Activated CD4-positive, alpha-beta T cell treated with anti-CD3 and anti-CD28 coated beads, Interleukin-2, amount 10 ng/mL, durations not matched to agents 7 days and 5 days (primary cell): ENCODE data around the gene PNMA3. TPM values are rescaled to one million over a fixed set of nuclear protein-coding genes. Genes with fewer than 3 reads are reported as not detected.
"Not testable (repeated sequence)": the region's sequence is repeated elsewhere in the genome, so short reads cannot be mapped to it uniquely, and the experiment has no call there.

Experiments
- CTCF ChIA-PET: fragments of 350-600 bp; sonication (Branson Sonifier 250); formaldehyde crosslinking; loops from one replicate; lab custom pipeline; 2021; ENCODE audit warnings: antibody characterized with exemption; lab: Charles Lee
- POLR2A ChIA-PET: fragments of 350-600 bp; sonication (Branson Sonifier 250); formaldehyde crosslinking; loops from one replicate; lab custom pipeline; 2021; ENCODE audit warnings: antibody characterized with exemption; lab: Charles Lee
- DNase-seq: peaks from one replicate; pipeline ENCODE4 v3.0.0-alpha.2; 2020
- H3K27ac Mint-ChIP-seq: one replicate; pipeline ENCODE4 v1.8.0; 2021; ENCODE audit warnings: mild to moderate bottlenecking, moderate library complexity, mixed read lengths
- H3K27me3 Mint-ChIP-seq: one replicate; pipeline ENCODE4 v1.8.0; 2021; ENCODE audit warnings: mixed read lengths
- H3K36me3 Mint-ChIP-seq: one replicate; pipeline ENCODE4 v1.8.0; 2021; ENCODE audit warnings: low read depth, mixed read lengths
- H3K4me1 Mint-ChIP-seq: one replicate; pipeline ENCODE4 v1.8.0; 2021; ENCODE audit warnings: mixed read lengths
- H3K4me3 Mint-ChIP-seq: one replicate; pipeline ENCODE4 v1.8.0; 2021; ENCODE audit warnings: mild to moderate bottlenecking, moderate library complexity, mixed read lengths
- H3K9me3 Mint-ChIP-seq: one replicate; pipeline ENCODE4 v1.8.0; 2021; ENCODE audit warnings: mixed read lengths
- total RNA-seq, 2 experiments: library from RNA; stranded (reverse); gene quantifications; one replicate each; pipeline ENCODE4 v1.2.3, GENCODE V29; 2021

PNMA3 gene, protein sequence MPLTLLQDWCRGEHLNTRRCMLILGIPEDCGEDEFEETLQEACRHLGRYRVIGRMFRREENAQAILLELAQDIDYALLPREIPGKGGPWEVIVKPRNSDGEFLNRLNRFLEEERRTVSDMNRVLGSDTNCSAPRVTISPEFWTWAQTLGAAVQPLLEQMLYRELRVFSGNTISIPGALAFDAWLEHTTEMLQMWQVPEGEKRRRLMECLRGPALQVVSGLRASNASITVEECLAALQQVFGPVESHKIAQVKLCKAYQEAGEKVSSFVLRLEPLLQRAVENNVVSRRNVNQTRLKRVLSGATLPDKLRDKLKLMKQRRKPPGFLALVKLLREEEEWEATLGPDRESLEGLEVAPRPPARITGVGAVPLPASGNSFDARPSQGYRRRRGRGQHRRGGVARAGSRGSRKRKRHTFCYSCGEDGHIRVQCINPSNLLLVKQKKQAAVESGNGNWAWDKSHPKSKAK
- 1 to 10 TPM; 1.4 to 1.9 TPM for total RNA-seq

DNA sequence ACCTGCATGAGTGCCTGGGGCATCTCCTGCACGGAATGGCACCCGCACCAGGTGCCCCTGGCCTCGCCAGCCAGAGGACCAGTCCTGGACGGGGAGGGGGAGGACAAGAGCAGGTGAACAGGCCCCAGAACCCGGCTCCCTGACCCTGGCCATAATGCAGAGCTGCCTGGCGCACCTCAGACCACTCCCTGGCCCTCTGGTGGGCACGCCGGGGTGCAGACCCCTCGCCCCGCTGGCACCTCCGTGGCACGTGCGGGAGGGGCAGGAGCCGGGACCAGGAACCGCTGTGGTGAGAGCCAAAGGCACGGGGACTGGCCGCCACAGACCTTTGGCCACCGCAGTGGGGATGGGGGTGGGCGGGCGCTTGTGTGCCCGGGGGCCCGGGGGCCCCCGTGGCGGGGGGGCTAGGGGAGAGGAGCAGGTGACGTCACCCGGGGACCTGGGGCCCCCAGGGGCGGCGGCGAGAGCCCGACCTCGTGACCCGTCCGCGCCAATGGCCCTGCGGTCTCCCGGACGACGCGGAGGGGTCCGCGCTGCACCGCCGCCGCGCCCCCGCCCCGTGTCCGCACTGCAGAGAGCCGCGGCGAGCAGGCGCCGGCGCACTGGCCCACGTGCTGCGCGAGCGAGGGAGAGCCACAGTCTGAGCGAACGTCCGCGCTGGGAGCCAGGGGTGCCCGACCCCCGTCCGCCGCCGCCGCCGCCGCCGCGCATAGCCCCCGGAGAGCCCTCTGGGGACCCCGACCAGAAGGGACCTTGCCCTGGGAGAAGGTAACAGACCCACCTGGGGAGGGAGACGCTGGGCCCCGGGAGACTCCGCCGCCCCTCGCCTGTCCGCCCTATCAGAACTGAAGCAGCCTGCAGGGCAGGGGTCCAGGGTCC lies at the start of gene PNMA3:
Gene PNMA3 (plus strand): TSS at position 600 of the 879 bp plus-strand sequence. CDS start 586 bp downstream, outside the sequence.
- ChIA-PET CTCF (no interaction called here), POLR2A (no interaction called here)
- H3K4me3 Mint-ChIP-seq, result no peak within 1 kb of the TSS
- DNase-seq, result no peak
- no peaks in the 10 kb centered on the region for H3K4me1 Mint-ChIP-seq
- H3K9me3 Mint-ChIP-seq, result no peaks in the 10 kb centered on the region
- no peaks in the 10 kb centered on the region for H3K36me3 Mint-ChIP-seq
- peaks cover 7% of the 10 kb centered on the region for H3K27me3 Mint-ChIP-seq
- H3K27ac Mint-ChIP-seq, result no peak within 1 kb of the TSS

DNA sequence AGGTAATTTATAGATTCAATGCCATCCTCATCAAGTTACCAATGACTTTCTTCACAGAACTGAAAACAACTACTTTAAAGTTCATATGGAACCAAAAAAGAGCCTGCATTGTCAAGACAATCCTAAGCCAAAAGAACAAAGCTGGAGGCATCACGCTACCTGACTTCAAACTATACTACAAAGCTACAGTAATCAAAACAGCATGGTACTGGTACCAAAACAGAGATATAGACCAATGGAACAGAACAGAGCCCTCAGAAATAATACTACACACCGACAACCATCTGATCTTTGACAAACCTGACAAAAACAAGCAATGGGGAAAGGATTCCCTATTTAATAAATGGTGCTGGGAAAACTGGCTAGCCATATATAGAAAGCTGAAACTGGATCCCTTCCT lies 39.1 kb upstream of the PNMA3 start:
- H3K9me3 Mint-ChIP-seq, H3K4me3 Mint-ChIP-seq, POLR2A ChIA-PET, H3K27ac Mint-ChIP-seq, H3K36me3 Mint-ChIP-seq, CTCF ChIA-PET, DNase-seq: not testable (repeated sequence)
- peaks cover 21% of the 10 kb centered on the region for H3K4me1 Mint-ChIP-seq
- H3K27me3 Mint-ChIP-seq, result peaks cover 30% of the 10 kb centered on the region

- Mint-ChIP-seq H3K4me3 (peak overlapping the region; percentile 47), H3K36me3 (no peaks in the 10 kb centered on the region), H3K27me3 (peaks cover 23% of the 10 kb centered on the region), H3K9me3 (peaks cover 4% of the 10 kb centered on the region), H3K27ac (peak overlapping the region; percentile 90), H3K4me1 (peaks cover 21% of the 10 kb centered on the region)
- DNase-seq, result peak; percentile 14
- ChIA-PET POLR2A (no interaction called here), CTCF (interaction anchor here (1.2 kb wide), 1 partner anchor 25 kb away, joined by 3 read pairs; no protein-coding TSS in a partner anchor)
Observed at GRCh38 chrX:153019166-153019565, 37.1 kb upstream of the PNMA3 start.

- H3K27me3 Mint-ChIP-seq, DNase-seq, H3K9me3 Mint-ChIP-seq, H3K4me3 Mint-ChIP-seq, H3K27ac Mint-ChIP-seq, POLR2A ChIA-PET, H3K36me3 Mint-ChIP-seq, H3K4me1 Mint-ChIP-seq: not testable (repeated sequence)
- CTCF ChIA-PET, result interaction anchor here (0.6 to 0.9 kb wide), 3 partner anchors 85 to 919 kb away, joined by 3 read pairs; no protein-coding TSS in a partner anchor
Observed at GRCh38 chrX:153026501-153026900, 29.8 kb upstream of the PNMA3 start.

DNA sequence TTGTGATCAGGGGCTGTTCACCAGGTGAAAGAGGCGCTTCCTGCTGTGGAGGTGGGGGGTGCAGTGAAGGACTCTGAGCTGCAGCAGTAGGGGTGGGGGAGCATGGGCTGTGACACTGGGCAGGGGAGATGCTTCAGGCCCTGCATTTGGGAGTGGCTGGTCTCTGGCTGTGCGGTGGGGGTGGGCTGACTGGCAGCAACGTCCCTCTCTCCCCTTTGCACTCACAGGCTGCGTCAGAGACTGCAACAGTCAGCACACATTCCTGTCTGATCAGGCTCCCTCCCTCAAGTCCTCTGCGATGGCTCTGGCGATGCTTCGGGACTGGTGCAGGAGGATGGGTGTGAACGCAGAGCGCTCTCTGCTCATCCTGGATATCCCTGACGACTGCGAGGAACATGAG lies 27.8 kb upstream of the PNMA3 start:
- H3K9me3 Mint-ChIP-seq, H3K36me3 Mint-ChIP-seq, DNase-seq, H3K4me3 Mint-ChIP-seq, H3K27me3 Mint-ChIP-seq, H3K27ac Mint-ChIP-seq, POLR2A ChIA-PET: not testable (repeated sequence)
- peaks cover 12% of the 10 kb centered on the region for H3K4me1 Mint-ChIP-seq
- CTCF ChIA-PET, result interaction anchor here (0.8 to 1.5 kb wide), 2 partner anchors 8 to 87 kb away, joined by 3 to 5 read pairs; no protein-coding TSS in a partner anchor

DNA sequence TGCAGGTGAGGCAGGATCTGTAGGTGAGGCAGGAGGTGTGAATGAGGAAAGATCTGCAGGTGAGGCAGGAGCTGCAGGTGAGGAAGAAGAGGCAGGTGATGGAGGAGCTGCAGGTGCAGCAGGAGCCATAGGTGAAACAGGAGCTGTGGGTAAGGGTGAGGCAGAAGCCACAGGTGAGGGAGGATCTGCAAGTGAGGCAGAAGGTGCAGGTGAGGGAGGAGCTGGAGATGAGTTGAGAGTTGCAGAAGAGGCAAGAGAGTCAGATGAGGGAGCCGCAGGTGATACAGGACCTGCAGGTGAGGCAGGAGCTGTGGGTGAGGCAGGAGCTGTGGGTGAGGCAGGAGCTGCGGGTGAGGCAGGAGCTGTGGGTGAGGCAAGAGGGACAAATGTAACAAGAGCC lies 27.1 kb upstream of the PNMA3 start:
- Mint-ChIP-seq H3K4me3 (no peak overlapping the region), H3K9me3 (no peaks in the 10 kb centered on the region), H3K36me3 (no peaks in the 10 kb centered on the region), H3K4me1 (peaks cover 12% of the 10 kb centered on the region), H3K27me3 (peaks cover 2% of the 10 kb centered on the region), H3K27ac (no peak overlapping the region)
- no peak for DNase-seq
- ChIA-PET POLR2A (no interaction called here), CTCF (interaction anchor here (1.5 kb wide), 1 partner anchor 87 kb away, joined by 5 read pairs; no protein-coding TSS in a partner anchor)

DNA sequence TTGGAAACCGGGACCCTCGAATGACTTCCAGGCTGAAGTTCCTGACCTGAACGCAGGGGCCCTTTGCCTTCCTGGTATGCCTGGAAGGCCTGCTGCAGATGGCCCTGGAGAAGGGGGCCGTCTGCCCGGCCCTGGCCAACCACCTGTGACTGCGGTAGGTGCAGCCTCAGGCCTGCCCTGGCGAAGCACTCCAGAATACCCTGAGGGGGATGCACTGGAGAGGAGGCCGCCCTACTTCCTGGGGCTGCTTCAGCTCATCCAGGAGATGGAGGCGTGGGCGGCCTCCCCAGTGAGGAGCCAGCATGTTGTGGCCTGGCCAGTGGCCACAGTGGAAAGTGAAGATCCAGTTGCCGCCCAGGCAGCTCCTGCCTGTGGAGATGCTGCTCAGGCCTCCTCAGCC lies 26.4 kb upstream of the PNMA3 start:
- Mint-ChIP-seq H3K4me1 (peaks cover 12% of the 10 kb centered on the region), H3K27ac (no peak overlapping the region), H3K27me3 (peaks cover under 1% of the 10 kb centered on the region), H3K36me3 (no peaks in the 10 kb centered on the region), H3K4me3 (no peak overlapping the region), H3K9me3 (peaks cover 3% of the 10 kb centered on the region)
- CTCF ChIA-PET, result interaction anchor here (1.5 kb wide), 1 partner anchor 88 kb away, joined by 5 read pairs; no protein-coding TSS in a partner anchor
- DNase-seq, result no peak
- POLR2A ChIA-PET, result no interaction called here

DNA sequence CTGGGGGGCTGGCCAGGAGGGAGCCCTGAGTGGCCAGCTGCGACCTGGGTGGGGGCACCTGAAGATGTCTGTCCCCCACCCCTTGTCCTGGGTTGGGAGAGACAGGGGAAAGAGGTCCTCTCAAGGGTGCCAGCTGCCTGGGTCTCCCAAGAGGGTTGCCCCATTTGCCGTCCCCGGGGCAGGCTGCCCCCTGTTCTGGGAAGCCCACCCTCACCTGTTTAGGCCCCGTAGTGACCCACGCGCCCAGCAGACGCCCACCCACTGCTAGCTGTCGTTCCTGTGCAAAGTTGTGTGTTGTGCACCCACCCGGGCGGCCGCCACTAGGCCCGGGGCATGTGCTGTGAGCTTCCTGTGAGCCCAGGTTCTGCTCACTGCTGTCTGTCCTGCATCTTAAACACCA lies 25.5 kb upstream of the PNMA3 start:
- ChIA-PET POLR2A (no interaction called here), CTCF (no interaction called here)
- Mint-ChIP-seq H3K27me3 (no peaks in the 10 kb centered on the region), H3K36me3 (no peaks in the 10 kb centered on the region), H3K9me3 (peaks cover 3% of the 10 kb centered on the region), H3K27ac (no peak overlapping the region), H3K4me3 (no peak overlapping the region), H3K4me1 (peaks cover 12% of the 10 kb centered on the region)
- DNase-seq, result no peak

DNA sequence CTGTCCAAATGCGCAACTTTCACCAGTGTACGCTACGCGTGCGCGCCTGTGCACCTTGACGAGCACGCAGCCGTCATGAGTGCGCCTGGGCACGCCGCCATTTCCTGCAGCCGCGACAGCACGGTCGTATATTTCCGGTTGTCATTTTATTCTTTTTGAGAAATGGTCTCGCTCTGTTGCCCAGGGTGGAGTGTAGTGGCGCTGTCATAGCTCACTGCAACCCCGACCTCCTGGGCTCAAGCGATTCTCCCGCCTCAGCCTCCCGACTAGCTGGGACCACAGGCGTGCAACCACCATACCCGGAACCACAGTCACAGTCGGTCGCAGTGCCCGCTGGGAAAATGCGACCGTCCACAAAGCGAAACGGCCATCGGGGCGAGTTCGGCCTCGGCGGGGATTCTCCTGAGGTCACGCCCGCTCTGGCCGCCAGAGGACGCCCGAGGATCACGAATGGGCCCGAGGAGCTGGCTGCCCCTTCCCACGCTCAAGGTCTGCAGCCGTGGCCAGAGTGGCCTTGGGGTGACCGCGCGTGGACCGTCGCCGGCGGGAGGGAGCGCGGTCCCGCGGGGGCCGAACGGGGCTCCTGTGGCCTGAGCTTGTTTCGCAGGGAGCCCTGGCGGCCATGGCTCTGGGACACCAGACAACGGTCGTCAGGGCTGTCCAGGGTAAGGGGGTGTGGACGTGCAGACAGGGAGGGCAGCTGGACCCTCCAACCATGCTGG lies 23.7 kb upstream of the PNMA3 start:
- POLR2A ChIA-PET, result interaction anchor here (0.7 kb wide), 1 partner anchor 31 kb away, joined by 4 read pairs; no protein-coding TSS in a partner anchor
- no peaks in the 10 kb centered on the region for H3K36me3 Mint-ChIP-seq
- peaks cover 12% of the 10 kb centered on the region for H3K4me1 Mint-ChIP-seq
- H3K9me3 Mint-ChIP-seq, result peaks cover 3% of the 10 kb centered on the region
- DNase-seq, result peak; percentile 49
- H3K27me3 Mint-ChIP-seq, result no peaks in the 10 kb centered on the region
- CTCF ChIA-PET, result interaction anchor here (0.5 to 1.9 kb wide), 17 partner anchors 8 to 635 kb away, joined by 3 to 7 read pairs (median 4); partner anchors contain the start of gene HAUS7
- H3K27ac Mint-ChIP-seq, result peak overlapping the region; percentile 91
- peak overlapping the region; percentile 70 for H3K4me3 Mint-ChIP-seq

GRCh38 chrX:153049093-153049492 lies 7.2 kb upstream of the PNMA3 start:
- Mint-ChIP-seq H3K36me3 (peaks cover 8% of the 10 kb centered on the region), H3K27me3 (no peaks in the 10 kb centered on the region), H3K4me1 (no peaks in the 10 kb centered on the region), H3K9me3 (peaks cover 9% of the 10 kb centered on the region), H3K4me3 (no peak overlapping the region), H3K27ac (no peak overlapping the region)
- ChIA-PET CTCF (no interaction called here), POLR2A (no interaction called here)
- no peak for DNase-seq

DNA sequence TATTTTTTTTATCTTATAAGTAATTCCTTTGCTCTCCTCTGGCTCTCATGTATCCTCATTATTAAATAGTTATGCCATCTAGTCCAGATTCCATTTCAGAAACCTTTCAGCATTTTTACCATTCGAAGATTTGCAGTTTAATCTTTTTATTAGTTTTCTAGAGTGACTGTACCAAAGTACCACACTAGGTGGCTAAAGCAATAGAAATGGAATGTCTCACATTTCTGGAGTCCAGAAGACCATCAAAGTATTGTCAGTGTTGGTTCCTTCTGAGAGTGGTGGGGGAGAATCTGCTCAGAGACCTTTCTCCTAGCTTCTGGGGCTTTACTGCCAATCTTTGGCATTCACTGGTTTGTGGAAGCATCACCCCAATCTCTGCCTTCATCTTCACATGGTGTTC lies 3.7 kb upstream of the PNMA3 start:
- peaks cover 7% of the 10 kb centered on the region for H3K27me3 Mint-ChIP-seq
- POLR2A ChIA-PET, result no interaction called here
- CTCF ChIA-PET, result interaction anchor here (1.9 kb wide), 1 partner anchor 9 kb away, joined by 4 read pairs; no protein-coding TSS in a partner anchor
- no peaks in the 10 kb centered on the region for H3K4me1 Mint-ChIP-seq
- peaks cover 8% of the 10 kb centered on the region for H3K36me3 Mint-ChIP-seq
- no peak overlapping the region for H3K27ac Mint-ChIP-seq
- no peak overlapping the region for H3K4me3 Mint-ChIP-seq
- peaks cover 9% of the 10 kb centered on the region for H3K9me3 Mint-ChIP-seq
- no peak for DNase-seq

DNA sequence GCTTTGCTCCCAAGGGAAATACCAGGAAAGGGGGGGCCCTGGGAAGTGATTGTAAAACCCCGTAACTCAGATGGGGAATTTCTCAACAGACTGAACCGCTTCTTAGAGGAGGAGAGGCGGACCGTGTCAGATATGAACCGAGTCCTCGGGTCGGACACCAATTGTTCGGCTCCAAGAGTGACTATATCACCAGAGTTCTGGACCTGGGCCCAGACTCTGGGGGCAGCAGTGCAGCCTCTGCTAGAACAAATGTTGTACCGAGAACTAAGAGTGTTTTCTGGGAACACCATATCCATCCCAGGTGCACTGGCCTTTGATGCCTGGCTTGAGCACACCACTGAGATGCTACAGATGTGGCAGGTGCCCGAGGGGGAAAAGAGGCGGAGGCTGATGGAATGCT lies 1.0 kb downstream of the PNMA3 start:
- Mint-ChIP-seq H3K27ac (no peak overlapping the region), H3K9me3 (no peaks in the 10 kb centered on the region), H3K4me1 (no peaks in the 10 kb centered on the region), H3K36me3 (no peaks in the 10 kb centered on the region), H3K27me3 (peaks cover 7% of the 10 kb centered on the region), H3K4me3 (no peak overlapping the region)
- POLR2A ChIA-PET, result no interaction called here
- no peak for DNase-seq
- CTCF ChIA-PET, result no interaction called here
